ENCODE data around the gene CDCP2.

- no peak for TF ChIP-seq EZH2 (IDR thresholded peaks at IDR 0.05; ENCODE audit: borderline replicate concordance, low read depth, low read length, severe bottlenecking)
- no peak for TF ChIP-seq CTCF (IDR thresholded peaks at IDR 0.05; ENCODE audit: borderline replicate concordance, extremely low read depth, low read length, poor library complexity, severe bottlenecking)
These were observed 53.7 kb downstream of the CDCP2 start for GRCh38 chr1:54099061-54099610.
